Mucosa of gallbladder (tissue), 1 donor: Measurements from ENCODE around the gene ZNF705A. TPM values are rescaled to one million over a fixed set of nuclear protein-coding genes. Genes with fewer than 3 reads are reported as not detected.
"Not testable (repeated sequence)": the region's sequence is repeated elsewhere in the genome, so short reads cannot be mapped to it uniquely, and the experiment has no call there.

Experiments used
- DNase-seq: peaks from one replicate; pipeline ENCODE4 v3.0.0-alpha.2; 2020; ENCODE audit warnings: low spot score
- total RNA-seq: library from RNA; stranded (reverse); gene quantifications from one replicate; pipeline ENCODE4 v1.2.1, GENCODE V29; 2021
- donor health status: DM: no; HTN: no; CAD: no.

The ZNF705A gene
- total RNA-seq, 1 donor from 2014 or later, result not detected

DNA sequence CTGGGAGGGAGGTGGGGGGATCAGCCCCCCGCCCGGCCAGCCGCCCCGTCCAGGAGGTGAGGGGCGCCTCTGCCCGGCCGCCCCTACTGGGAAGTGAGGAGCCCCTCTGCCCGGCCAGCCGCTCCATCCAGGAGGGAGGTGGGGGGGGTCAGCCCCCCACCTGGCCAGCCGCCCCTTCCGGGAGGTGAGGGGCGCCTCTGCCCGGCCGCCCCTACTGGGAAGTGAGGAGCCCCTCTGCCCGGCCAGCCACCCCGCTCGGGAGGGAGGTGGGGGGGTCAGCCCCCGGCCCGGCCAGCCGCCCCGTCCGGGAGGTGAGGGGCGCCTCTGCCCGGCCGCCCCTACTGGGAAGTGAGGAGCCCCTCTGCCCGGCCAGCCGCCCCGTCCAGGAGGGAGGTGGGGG is 27.4 kb downstream of the ZNF705A start:
- DNase-seq, result not testable (repeated sequence)

DNA sequence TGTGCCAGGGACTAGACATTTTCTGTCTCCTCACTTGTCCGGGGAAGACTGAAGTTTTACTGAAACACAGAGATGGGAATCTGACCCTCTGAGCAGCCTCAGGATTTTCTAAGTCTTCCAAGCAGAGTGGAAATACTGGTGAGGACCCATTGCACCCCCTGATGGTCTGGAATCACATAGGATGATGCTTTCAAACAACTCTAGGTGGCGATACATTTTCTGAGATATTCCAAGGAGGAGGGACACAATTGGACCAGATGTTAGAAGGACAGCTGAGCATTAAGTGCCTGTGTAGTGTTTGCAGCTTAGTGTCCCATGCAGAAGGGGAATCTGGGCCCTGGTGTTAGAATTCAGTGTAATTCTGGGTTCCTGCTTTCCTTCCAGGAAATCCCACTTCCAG is 31.3 kb downstream of the ZNF705A start:
- DNase-seq, result not testable (repeated sequence)

DNA sequence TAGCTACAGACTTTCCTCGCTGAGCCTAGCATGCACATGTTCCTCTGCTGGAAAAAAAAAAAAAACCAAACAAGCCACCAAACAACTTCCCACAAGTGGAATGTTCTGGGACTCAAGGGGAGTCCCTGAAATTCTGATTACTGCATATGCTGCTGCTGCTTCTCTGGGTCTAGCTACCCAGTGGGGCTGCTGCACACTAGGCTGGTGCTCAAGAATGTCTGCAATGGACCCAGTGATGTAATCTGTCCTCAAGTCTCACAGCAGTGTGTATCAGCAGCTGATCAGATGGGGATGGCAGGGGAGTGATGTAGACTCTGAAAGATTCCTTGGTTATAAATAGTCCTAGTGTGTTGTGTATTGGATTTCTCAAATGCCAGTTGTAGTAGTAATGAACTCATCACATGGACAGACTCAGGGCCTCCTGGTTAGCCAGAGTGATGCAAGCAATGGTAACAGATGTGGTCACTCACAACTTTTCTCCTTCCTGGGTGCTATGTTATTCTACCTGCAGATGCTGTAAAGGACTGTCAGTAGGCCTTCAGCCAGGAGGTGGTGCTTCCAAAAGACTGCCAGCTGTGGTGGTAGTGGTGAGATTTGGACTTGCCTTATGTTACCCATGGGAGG is 41.0 kb downstream of the ZNF705A start:
- not testable (repeated sequence) for DNase-seq

DNA sequence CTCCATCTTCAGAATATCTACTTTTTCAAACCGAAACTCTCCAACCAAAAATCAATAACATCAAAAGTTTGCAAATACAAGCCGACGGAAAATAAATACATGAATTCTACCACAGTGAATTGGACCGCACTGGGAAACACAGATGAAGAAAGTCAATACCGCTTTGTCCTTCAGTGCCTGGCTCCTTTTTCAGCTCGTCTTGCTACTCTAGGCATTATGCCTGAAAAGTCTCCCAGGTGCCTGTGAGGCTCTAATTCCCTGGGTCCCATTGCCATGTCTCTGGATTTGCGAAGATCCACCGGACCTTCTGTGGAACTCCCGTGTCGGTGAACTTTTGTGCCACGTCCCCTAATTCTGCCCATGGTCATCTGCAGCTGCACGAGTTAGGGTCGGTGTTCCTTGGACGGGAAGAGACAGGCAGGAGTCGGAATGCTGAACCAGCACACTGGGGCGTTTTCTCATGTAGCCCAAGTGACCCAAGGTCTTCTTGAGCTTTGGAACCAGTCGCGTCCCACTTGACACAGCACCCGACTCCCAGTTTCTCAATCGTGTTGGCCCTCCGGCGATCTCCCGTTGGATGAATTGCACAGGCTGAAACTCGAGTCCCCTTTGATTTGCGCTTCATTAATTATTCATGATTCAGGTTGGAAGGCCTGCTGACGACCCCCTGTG is 62.0 kb downstream of the ZNF705A start:
- not testable (repeated sequence) for DNase-seq

DNA sequence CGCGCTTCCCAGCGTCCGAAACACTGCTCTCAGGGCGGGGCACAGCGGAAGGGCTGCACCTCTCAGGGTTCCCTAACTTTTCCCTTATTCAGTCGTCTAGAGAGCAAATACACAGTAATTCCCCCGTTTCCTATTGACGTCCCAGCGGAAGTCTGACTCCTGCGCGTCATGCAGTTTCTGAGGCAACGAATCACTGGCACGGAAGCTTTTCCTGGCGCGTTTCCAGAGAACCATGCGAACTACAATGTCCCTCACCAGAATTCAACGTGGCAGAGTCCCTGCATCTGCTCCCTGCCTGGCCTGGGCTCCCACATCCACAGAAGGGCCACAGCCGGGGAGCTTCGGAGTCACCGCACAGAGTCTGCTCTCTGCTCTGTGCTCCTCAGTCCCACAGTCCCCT is 64.6 kb downstream of the ZNF705A start:
- not testable (repeated sequence) for DNase-seq

DNA sequence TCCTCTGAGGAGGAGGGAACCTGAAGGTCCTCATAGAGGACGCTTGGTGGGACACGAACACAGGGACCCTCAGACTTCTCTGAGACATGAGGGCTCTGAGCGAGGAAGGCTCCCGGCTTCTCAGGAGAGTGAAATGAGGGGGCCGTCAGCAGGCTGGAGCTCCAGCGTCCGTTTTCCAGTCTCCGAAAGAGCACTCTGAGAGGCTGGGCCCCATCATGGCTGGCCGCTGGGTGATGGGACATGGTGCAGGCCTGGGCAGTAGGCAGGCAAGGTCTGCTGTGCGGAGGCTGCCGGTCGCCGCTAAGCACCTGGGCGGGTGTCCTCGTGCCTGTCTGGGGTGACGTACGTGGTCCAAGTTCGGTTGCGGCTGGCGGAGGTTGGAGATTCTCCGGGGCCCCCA is 65.0 kb downstream of the ZNF705A start:
- DNase-seq, result not testable (repeated sequence)

DNA sequence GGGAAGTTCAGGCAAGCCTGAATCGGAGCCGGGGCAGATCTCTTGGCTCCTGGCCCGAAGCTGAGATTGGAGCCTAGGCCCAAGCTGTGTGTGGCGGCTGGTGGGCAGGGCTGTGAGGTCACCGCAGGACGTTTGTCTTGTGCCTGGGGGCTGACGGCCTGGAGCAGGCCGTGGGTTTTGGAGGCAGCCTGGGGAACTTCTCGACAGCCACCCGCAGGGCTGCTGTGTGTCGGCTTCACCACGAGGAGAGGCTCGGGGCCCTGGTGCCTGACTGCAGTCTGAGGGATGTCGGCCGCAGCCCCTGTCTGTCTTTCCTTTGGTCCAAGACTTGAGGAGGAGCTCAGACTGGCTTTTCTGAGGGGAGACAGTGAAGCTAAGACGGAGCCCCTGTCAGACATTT is 65.5 kb downstream of the ZNF705A start:
- not testable (repeated sequence) for DNase-seq

DNA sequence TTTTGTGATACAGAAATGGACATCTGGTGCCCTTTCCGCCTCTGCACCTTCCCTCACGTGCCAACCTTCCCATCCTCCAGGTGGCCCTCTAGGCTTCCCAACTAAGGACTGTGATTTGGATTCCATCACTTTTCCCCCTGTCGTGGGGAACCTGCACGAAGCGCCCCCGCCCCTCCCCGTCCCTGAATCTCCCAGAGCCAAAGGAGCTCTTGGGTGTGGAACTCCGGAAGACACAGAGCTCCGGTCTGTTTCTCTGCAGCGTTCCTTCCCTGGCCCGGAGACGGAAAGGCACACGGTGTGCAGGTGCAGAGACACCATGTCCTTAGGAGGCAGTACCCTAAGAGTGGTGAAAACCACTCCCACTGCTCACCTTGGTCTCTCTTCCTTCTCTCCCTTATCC is 66.8 kb downstream of the ZNF705A start:
- DNase-seq, result not testable (repeated sequence)

DNA sequence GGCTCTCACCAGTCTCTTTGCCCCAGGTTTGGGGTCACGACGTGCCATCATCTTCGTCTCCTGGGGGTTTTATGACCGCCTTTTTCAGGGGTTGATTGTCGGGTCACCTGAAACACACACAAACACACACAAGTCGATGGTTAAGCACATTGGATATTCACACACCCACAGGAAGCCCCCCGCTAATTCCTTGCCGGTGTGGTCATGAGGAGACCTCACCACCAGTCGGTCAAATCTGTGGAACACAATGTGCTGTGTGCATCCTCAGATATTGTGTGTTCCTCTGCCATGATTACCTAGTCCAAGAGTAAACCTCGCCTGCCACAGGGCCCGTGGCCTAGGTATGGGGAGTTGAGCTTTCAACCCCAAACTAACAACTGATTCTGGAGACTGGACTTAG is 68.0 kb downstream of the ZNF705A start:
- DNase-seq, result not testable (repeated sequence)

DNA sequence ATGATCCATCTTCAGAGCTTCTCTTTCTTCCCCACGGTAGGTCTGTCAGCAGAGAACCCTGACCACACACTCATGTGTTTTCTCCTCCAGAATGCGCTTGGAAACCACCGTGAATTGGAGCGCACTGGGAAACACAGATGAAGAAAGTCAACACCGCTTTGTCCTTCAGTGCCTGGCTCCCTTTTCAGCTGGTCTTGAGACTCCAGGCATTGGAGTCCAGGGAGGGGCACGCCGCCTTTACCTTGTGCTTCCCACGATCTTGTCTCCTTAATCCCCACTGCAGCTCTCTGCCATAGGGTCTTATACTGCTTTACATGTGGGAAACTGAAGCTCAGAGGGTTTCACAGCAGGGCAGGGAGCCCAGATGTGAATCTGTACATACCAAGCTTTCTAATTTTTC is 69.5 kb downstream of the ZNF705A start:
- no peak for DNase-seq

DNA sequence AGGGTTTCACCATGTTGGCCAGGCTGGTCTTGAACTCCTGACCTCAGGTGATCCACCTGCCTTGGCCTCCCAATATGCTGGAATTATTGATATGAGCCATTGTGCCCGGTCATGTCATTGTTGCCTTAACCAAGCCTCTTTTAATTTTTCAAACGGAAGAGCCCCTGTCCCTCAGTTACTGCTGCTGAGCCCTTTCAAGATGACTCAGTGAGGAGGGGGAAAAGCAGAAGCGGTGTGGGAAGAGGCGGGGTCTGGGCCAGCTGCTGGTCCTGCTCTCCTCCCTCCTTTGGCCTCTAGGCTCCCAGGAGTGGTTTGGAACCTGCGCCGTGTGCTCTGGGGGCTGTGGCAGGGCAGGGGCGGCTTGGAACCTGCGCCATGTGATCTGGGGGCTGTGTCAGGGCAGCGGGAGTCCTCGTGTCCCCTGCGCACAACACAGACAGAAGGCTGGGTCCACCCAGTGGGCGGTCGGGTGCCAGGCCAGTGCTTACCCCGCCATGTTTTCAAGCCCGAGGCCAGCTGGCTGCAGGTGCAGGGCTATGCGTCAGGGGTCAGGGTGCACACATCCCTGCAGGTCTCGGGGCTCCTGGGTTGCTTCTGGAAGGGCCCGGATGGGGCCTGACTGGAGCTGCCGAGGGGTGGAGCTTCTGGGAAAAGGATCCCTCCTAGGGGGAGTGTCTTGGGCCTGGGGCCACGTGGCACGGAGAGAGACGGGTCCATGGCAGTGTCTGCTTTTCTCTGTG is 70.3 kb downstream of the ZNF705A start, which contains the start of gene FAM90A1:
Gene FAM90A1, minus strand, starts transcription at position 627 of the 740 bp plus-strand sequence. CDS start 2,786 bp downstream, outside the sequence.
- peak; percentile 20 for DNase-seq

DNA sequence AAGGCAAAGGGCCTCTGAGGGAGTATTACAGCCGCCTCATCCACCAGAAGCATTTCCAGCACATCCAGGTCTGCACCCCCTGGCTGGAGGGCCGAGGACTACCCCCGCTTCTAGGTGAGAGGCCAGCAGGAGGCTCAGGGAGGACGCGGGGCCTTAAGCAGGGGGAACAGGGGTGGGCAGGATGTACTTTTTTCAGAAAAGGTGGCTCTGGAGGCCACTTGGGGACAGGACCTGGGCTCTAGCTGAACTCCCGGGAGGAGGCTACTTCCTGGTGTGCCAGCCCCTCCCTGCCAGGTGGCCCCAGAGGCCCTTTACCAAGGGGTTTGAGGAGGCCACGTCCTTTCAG is 70.9 kb downstream of the ZNF705A start:
- not testable (repeated sequence) for DNase-seq

DNA sequence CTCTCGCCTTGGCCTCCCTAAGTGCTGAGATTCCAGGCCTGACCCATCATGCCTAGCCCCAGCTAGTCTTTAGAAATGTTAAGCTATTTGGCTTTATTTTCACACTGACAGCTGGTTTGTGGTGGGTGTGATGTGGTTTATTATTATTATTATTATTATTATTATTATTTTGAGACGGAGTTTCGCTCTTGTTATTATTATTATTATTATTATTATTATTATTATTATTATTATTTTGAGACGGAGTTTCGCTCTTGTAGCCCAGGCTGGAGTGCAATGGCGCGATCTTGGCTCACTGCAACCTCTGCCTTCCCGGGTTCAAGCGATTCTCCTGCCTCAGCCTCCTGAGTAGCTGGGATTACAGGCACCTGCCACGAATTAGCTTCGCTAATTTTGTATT is 71.8 kb downstream of the ZNF705A start:
- DNase-seq, result not testable (repeated sequence)

DNA sequence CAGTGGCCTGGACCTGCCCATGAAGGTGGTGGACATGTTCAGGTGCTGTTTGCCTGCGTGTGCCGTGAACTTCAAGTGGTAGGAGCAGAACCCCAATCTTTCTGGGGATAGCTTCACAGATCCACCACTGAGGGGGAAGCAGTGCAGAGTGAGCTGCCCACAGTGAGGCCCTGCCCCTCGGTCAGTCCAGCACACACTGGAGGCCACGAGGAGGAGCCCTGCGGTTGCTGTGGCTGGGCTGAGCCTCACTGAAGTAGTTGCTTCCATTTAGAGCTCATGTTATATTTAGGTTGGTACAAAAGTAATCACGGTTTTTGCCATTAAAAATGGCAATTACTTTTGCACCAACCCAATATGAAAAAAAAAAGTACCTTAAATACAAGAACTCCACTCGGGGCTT is 72.7 kb downstream of the ZNF705A start:
- not testable (repeated sequence) for DNase-seq

Other genes with a start within 250 kb of the ZNF705A start
- gene SLC2A3, start 220.8 kb upstream of the ZNF705A start, total RNA-seq, result 50.6 TPM
- gene FOXJ2, start 124.3 kb upstream of the ZNF705A start, total RNA-seq, result 23.7 TPM
- 20.5 TPM for gene C3AR1, start 90.7 kb upstream of the ZNF705A start, total RNA-seq
- gene NECAP1, start 74.7 kb upstream of the ZNF705A start, total RNA-seq, result 32.9 TPM
- gene CLEC4A, start 33.4 kb upstream of the ZNF705A start, total RNA-seq, result 1.6 TPM
- 0.29 TPM for gene FAM90A1, start 70.6 kb downstream of the ZNF705A start, total RNA-seq